GM03348 (cell line): ENCODE data around the gene GID8.

ENCODE experiments used
- DNase-seq: peaks from one replicate; pipeline ENCODE4 v3.0.0; 2012; ENCODE audit warnings: low spot score

Gene GID8

DNA sequence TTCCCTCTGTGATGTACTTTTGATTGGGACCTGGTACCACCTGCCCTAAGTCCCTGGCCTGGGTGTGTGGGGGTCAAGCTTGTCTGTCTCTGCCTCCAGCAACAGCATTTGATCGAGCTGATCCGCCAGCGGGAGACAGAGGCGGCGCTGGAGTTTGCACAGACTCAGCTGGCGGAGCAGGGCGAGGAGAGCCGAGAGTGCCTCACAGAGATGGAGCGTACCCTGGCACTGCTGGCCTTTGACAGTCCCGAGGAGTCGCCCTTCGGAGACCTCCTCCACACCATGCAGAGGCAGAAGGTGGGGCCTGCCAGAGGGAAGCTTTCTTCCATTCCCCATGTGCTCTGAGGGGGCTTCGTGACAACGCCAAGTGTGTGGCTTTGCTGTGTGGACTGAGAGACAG is 5.4 kb downstream of the GID8 start:
- DNase-seq = no peak

DNA sequence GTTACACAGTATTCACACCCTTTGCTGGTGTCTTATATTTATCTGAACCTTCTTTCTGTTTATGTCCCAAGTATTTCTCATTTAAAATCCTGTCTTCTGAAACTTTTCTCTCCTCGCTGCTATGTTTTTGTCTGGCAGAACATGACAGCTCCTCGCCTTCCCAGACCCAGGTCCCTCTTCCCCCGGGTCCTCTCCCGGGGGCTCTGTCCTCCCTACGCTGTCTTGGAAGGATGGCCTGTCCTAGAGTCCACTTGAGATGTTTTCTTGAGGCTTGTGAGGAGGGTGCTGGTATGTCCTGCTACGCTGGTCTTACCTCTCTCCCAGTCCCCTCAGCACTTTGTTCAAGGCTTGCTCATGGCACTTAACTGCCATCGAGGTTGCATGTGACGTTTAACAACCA is 6.2 kb downstream of the GID8 start:
- no peak for DNase-seq

DNA sequence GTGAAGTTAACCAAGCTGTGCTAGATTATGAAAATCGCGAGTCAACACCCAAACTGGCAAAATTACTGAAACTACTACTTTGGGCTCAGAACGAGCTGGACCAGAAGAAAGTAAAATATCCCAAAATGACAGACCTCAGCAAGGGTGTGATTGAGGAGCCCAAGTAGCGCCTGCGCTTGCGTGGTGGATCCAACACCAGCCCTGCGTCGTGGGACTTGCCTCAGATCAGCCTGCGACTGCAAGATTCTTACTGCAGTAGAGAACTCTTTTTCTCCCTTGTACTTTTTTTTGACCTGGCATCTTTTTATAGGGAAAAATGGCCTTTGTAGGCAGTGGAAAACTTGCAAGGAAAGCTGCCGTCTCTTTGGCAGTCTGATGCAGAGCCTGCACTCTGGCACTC is 6.8 kb downstream of the GID8 start:
- DNase-seq = no peak

DNA sequence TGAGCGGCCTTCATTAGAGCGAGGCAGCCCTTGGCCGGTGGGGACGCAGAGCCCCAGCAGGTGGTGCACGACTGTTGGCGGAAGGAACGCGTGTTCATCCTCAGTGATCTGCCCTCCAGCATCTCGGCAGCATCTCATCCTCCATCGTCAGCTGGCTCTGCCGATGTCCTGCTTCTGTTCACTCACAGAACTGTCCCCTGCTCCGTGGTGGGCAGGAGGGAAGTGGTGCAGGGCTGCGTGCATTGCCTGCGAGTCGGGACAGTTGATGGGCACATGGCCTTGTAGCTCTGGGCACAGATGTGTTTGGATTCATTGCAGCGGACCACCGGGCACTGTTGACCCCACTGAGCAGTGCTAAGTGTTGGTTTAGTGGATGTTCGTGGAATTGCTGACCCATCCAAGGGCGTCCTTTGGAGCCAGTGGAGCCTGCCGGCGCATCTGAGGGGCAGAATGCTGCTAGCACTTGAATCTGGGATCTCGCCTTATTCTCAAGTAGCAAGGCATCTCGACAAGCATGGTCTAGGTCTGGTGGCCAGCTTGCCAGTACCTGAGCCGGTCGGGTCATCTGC is 7.9 kb downstream of the GID8 start:
- DNase-seq = no peak

DNA sequence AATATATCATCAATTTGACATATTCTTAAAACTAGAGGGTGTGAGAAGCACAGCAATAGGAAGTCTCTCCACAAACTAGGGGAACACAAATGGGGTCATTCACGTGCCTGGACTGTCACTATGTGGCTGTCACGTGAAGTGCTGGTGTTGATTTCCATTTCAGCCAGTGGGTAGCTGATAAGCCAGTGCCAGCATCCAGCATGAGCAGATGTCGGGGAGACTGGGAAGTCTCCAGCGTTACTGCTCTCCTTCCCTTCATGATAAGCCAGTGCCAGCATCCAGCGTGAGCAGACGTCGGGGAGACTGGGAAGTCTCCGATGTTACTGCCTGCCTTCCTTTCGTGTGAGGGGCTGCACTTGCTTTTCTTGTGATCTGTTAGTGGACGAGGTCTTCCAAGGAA is 9.0 kb downstream of the GID8 start:
- DNase-seq = no peak

DNA sequence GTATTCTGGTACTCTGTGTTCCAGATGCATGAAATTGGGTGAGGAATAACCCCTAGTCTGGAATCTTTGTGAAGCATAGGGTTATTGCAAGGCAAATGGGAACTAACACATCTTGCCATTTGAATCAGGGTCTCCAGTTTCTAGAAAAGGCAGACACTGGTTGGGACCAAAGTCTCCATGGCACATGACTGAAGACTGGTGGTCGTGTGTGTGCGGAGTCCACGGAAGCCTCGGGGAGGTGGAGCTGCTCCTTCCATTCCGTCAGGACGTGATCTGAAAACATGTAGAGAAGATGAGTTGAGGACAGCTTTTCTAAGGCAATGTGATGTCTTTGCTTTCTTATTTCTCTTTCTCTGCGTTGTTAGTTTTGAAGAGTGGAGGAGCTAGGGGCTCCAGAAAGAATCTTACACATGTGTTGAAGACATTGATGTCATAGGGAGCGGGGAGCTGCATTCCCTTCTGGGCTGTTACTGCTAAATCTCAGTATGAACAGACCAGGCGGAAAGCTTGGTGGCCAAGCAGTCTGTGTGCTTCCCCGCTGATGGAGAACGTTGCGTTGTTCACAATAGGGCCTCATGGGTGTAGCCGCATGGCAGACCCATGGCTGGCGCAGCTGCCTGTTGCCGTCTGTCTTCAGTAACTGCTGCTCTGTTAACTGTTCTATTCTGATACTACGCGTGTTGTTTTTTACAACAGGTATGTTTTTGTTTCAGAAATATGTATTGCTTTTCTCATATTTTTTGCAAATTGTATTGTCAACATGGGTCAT is 9.8 kb downstream of the GID8 start:
- DNase-seq = no peak

DNA sequence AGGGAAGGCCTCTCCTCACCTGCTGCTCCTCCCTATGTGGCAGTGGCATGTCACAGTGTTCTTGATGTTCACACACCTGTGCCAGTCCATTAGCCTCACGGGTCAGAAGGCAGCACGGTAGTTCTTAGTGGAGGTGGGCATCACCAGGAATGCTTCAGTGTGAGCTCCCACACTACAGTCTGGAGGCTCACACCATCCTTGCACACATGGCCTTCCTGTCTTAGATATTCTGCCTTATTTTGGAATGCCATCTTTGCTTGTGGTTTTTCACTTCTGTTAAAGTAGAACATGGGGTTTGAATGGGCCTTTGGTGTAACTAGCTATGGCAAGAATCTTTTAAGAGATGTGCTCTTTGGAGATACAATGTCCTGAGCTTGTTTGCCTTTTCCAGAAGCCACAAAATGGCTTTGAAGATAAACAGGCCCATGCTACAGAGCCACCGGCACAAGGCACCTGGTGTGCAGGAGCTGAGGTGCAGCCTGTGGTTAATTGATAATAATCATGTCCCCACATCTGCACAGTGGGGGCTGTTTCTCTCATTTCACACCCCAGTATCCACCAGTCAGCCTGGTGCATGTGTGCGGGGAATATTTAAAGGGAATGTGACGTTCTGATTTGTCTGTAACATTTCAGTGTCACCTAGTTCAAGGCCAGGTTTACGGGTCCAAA is 11.3 kb downstream of the GID8 start:
- no peak for DNase-seq

DNA sequence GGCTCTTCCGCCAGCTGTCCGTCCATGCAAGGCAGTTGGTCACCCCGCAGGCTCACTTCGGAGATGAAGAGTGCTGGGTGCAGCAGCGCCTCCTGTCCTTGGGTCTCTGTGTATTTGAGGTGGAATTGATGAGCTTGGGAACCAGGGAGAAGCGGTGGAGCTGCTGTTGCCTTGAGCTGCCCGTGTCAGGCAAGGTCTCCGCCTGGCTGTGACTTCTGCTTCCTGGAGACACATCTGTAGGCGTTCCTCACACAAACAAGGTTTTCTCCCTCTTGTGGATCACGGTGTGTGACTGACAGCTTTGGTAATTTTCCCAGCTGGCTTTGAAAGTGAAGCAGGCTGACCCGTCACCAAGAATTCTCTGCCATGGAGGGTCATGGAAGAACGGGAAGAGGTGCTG is 12.0 kb downstream of the GID8 start:
- DNase-seq = no peak

DNA sequence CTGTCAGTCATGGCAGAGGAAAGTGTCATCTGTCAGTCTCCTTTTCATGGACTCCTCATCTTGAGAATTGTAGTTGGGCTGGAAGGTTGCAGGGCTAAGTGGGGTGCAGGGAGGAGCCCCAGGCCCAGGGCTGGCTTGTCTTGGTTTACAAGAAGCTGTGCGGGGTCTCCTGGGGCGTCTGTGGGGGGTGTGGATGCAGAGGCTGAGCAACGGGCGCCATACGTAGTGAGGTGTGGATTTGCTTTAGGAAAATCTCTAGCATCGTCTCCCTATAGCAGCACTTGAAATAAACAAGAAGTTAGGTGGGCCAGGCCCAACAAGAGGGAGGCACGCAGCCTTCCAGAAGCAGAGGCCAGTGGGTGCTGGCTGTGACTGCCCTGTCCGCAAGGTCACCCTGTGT is 12.8 kb downstream of the GID8 start:
- no peak for DNase-seq

DNA sequence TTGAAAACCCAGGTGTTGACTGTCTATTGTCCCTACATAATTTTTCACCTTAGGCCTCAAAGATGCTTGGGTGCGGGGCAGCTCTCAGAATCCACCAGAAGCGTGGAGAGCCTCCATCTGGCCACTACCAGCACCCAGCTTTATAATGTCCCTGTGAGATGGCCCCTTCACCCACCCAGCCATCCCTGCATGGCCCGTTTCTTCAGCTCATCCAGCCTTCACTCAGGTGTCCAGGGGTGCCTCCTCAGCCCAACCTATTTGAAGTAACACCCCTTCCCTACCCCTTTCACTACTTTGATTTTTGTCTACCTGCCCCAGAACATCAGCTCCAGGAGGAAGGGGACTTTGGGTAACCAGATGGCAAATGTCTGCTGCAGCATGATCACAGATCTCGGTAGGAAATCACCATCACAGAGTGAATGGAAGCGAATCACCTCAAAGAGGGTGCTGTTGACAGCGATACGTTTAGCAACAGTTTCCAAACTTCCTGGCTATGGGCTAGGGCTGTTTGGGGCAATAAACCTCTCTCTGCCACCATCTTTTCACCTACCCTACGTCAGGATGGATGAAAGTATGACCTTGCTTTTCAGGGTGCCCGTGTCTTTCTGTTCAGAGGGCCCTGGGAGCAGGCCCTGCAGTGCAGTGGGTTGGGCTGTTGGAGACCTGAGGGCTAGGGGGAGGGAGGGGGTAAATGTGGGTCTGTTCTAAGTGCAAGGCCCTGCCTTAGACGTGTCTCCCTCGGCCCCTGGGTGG is 13.4 kb downstream of the GID8 start:
- DNase-seq = no peak

DNA sequence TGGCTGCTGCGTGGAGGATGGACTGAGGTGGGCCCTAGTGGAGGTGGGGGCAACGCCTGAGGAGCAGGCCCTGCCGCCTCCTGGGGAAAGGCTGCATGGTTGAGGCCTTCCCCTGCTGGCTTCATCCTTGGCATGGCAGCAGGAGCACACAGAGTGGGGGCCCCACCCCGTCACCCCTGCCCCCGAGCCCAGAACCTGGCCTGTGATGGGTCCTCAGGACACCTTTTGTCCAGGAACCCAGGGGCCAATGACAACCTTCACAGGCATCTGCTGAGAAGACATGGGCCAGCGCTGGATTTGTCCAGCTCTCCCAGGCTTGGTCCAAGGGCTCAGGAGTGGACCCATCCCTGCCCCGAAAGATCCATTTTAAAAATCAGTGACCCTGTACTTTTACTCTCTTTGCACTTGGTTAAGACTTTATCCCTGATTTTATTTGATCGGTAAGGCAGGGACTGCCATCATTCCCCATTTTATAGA is 14.0 kb downstream of the GID8 start:
- no peak for DNase-seq

DNA sequence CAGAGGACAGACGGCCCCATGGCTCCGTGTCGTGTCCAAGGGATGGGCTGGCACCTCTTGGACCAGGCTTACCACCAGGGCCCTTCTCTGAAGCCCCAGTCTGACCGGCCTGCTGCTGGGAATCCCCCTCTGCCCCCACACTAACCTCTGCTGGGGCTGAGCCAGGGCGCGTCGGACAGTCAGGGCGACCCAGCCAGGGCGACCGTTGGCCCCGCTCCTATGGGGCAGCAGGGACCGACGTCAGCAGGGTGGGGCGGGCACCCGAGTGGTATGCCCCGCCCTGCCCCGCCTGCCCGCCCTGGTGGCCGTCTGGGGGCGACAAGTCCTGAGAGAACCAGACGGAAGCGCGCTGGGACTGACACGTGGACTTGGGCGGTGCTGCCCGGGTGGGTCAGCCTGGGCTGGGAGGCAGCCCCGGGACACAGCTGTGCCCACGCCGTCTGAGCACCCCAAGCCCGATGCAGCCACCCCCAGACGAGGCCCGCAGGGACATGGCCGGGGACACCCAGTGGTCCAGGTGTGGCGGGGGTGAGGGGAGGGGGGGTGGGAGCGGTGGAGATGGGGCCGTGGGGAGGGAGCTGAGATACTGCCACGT is 14.5 kb downstream of the GID8 start, which contains the start of gene SLC17A9:
SLC17A9 (plus strand) TSS at position 337 of the 595 bp plus-strand sequence; CDS start at position 459, 122 bp downstream.
- DNase-seq = peak; percentile 85

DNA sequence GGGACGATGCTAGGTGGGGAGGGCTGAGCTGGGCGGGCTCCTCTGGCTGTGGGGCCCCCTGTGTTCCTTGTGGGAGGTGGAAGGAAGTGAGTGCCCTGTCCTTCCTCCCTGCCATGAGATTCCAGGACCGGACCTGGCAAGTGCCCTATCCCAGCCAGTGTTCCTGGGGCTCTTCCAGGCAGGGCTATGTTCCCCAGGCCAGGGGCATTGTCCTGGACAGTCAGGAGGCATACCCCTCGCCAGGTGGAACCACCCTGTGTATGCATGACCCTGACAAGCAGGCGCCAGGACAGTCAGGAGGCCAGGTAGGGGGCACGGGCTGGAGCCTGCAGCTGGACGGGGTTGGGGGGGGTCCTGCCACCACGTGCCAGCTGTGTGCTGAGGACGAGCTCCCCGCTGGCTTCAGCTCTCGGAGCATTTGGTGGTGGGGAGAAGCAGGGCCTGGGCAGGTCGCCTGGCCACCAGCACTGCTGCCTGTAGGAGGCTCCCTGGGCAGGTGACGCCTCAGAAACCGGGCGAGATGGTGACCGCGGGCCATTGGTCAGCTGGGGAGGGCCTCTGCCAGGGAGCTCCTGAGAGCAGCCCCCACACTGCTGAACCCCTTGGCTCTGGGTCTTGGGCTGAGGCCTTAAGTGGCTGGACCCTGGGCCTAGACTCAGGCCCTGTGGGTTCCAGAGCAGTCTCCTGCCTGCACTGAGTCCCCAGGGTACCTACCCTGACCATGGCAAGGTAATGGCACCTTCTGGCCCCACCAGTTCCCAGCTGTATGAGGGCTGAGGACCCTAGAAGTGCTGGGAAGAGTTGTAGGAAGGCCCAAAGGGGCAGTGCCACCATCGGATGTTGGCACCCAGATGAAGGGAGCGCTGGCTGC is 15.3 kb downstream of the GID8 start:
- peak; percentile 45 for DNase-seq

DNA sequence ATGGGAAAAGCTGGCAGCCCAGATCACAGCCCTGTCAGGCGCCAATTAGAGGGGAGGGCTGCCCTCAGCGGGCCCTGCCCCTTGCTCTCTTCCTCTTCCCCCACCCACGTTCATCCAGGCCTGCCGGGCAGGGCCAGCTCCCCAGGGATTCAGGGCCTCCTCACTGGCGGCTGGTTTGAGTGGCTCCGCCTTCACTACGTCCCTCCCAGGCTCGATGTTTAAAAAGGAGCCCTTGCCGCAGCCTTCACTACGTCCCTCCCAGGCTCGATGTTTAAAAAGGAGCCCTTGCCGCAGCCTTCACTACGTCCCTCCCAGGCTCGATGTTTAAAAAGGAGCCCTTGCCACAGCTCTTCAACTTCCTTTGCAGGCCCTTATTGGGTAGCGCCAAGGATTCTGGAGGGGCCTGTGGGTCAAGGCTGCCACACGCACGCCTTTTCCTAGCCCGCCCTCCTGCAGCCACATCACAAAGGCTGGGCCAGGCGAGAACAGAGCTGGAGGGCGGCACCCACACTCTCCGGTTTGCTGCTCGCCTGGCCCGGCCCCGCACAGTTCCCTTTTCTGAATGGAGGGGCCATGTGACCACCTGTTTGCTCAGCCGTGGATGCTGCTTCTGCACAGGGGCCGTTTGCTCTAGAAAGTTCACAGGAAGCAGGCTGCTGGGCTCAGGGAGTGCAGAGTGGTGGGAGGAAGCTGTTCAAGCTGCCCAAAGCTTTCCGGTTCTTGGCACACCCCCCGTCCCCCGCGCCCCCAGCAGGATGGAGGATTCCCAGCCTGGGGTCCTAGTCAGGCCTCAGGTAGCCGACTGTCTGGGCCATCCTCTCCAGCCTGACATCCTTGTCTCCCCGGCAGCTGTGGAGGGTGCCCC is 16.1 kb downstream of the GID8 start:
- DNase-seq = peak; percentile 91

DNA sequence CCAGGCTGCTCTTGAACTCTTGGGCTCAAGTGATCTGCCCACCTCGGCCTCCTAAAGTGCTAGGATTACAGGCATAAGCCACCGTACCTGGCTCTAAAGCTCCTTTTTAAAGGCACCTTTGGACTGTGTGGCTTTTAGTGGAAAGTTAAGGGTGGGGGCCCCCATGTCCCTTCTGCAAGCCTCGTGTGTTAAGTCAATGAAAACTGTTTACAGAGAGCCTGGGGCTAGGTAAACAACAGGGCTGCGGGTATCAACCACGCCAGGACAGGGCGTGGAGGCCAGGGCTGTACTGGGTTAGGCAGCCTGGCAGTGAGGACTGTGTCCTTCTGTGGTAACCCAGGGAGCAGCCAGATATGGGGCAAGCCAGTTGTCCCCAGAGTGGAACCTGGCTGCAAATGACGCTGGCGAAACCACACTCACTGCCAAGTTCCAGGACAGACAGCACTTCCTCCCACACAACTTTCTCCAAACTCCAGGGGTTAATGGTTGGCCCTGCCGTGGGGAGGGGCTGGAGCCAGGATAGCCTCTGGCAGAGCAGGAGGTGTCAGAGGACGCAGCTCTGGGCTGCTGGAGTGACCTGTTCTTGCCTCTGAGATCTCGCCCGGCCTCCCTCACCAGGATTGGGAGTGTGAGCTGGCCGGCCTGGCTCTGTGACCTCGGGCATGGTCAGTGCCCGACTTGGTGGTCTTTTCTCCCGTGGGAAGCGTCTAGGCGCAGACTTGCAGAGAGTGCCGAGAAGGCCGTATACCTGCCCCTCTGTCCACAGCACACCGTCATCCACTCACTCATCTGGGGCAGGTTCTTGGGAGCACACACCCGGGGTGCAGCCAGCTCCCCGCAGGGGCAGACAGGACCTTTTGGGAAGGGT is 17.8 kb downstream of the GID8 start:
- no peak for DNase-seq

DNA sequence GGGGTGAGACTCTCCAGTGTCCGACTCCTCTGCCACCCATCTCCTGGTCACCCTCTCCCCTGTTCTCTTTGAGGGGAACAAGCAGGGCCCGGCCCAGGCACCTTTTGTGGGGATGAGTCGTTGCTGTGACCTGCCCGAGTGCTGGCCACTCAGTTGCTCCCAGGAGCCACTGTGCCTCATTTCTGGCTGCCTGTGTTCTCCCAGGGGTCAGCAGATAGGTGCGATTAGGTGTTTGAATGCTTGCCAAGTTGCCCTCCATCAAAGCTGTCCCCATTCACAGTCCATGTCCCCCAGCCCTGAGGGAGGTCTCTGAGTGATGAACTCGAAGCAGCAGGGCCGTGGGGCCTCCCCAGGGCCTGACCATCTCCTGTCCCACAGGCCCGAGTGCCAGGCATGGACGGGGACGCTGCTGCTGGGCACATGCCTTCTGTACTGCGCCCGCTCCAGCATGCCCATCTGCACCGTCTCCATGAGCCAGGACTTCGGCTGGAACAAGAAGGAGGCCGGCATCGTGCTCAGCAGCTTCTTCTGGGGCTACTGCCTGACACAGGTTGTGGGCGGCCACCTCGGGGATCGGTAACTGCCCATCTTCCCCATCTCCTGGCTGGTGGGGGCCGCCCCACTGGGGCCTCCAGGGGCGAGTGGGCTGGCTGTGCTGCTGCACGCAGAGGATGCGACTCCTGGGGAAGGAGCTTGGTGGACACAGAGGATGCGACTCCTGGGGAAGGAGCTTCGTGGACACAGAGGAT is 18.6 kb downstream of the GID8 start:
- no peak for DNase-seq

DNA sequence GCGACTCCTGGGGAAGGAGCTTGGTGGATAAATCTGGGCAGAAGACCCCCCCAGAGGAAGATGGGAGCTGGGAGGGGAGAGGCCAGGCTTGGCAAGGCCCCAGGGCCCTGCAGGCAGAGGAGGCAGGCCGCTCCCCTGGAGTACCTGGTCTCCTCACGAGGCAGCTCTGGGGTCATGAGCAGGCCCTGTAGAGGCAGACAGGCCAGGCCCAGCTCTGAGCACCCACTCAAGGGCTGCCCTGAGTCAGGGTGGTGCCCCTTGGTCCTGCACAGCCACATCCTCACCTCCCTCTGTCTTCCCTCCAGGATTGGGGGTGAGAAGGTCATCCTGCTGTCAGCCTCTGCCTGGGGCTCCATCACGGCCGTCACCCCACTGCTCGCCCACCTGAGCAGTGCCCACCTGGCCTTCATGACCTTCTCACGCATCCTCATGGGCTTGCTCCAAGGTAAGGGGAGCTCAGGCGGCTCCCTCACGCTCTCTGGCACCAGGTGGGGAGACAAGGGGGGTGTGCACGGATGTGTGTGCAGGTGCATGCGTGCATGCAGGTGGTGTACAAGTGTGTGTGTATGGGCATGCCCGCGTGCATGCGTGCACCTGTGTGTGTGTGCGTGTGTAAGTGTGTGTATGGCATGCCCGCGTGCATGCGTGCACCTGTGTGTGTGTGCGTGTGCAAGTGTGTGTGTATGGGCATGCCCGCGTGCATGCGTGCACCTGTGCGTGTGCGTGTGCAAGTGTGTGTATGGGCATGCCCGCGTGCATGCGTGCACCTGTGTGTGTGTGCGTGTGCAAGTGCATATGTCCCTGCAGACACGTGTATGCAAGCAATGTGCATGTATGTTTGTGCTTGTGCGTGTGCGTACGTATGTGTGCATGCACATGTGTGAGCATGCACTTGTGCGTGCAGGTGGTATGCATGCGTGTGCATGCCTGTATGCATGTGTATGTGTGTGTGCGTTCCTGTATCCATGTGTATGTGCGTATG is 19.5 kb downstream of the GID8 start:
- no peak for DNase-seq
